ENCODE data around the gene TDRD9. TPM values are rescaled to one million over a fixed set of nuclear protein-coding genes. Genes with fewer than 3 reads are reported as not detected.

Gene TDRD9
- total and polyA plus RNA-seq, 2 donors from 2014 or later: 1.6 to 6.6 TPM

DNA sequence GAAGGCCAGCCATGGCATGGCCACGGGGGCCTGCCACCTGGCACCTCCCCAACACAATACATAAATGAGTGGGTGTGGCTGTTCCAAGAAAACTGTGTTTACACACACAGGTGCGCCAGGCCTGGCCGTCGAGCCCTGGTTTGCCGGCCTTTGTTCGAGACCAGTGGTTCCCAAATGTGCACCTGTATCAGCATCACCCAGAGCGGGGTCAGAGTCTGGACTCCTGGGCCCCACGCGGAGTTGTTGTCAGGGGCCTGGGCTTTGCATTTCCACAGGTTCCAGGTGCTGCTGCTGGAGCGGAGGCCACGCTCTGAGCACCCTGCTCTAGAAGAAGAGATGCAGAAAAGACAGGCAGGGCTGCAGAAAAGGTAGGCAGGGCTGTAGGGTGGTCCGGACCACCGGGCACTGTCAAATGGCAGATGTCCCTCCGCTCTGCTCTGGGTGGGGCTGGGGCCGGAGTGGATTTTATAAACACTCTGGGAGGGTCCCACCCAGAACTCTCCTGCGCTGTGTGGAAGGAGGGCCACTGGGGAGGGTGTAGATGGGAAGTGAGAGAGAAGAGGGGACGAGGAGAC, 153.1 kb downstream of the TDRD9 start:
- H3K4me3 ChIP-seq (ENCODE audit: low read length in 3 of 3): no peak overlapping the region
- H3K9ac ChIP-seq (ENCODE audit: low read length in 3 of 3): no peak overlapping the region
- peaks cover 3% of the 10 kb centered on the region for H3K27me3 ChIP-seq (ENCODE audit: control insufficient read depth, insufficient read depth, low read length)
- H3K9me3 ChIP-seq (ENCODE audit: control insufficient read depth in 2 of 3, insufficient read depth in 1 of 3, low read length in 3 of 3): no peaks in the 10 kb centered on the region
- no peak for FAIRE-seq
- peak in 1 of 5 donors; percentile 38 for DNase-seq
- peaks cover 0 to 2% (median 0%) of the 10 kb centered on the region in 3 donors for H3K4me1 ChIP-seq (ENCODE audit: control insufficient read depth in 2 of 3, insufficient read depth in 2 of 3, low read depth in 1 of 3, low read length in 3 of 3)
- TF ChIP-seq, protein P1, sequence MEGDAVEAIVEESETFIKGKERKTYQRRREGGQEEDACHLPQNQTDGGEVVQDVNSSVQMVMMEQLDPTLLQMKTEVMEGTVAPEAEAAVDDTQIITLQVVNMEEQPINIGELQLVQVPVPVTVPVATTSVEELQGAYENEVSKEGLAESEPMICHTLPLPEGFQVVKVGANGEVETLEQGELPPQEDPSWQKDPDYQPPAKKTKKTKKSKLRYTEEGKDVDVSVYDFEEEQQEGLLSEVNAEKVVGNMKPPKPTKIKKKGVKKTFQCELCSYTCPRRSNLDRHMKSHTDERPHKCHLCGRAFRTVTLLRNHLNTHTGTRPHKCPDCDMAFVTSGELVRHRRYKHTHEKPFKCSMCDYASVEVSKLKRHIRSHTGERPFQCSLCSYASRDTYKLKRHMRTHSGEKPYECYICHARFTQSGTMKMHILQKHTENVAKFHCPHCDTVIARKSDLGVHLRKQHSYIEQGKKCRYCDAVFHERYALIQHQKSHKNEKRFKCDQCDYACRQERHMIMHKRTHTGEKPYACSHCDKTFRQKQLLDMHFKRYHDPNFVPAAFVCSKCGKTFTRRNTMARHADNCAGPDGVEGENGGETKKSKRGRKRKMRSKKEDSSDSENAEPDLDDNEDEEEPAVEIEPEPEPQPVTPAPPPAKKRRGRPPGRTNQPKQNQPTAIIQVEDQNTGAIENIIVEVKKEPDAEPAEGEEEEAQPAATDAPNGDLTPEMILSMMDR (IDR thresholded peaks at IDR 0.05; ENCODE audit: borderline replicate concordance, extremely low read depth, insufficient read depth): no peak
- H3K27ac ChIP-seq (ENCODE audit: low read depth in 2 of 2, low read length in 2 of 2): no peak overlapping the region
- intact Hi-C loops (cut with DNase I): no loop called here
- H3K36me3 ChIP-seq (ENCODE audit: control insufficient read depth in 2 of 3, insufficient read depth in 3 of 3, low read length in 3 of 3): no peaks in the 10 kb centered on the region

DNA sequence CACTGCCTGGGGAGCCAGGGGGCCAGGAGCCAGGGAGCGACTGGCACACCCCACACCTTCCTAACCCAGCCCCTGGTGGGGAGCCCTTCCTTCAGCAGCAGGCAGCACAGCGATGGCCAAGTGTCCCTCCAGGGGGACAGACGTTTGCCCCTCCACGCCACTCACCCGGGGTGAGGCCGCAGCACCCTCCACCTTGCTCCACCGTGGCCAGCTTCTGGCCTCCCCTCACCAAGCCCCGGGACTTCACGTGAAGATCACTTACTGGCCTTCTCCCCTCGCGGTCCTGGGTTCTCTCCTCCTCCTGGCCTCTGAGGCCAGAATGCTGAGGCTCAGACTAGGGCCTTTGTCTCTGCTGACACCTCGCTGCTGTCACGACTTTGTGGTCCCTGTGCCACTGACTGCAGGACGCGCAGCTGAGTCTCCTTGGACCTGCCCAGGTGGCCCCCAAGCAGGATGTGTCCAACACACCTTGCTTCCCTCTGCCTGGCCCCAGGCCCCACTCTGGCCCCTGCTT, 153.8 kb downstream of the TDRD9 start:
- peaks cover 3% of the 10 kb centered on the region for H3K27me3 ChIP-seq (ENCODE audit: control insufficient read depth, insufficient read depth, low read length)
- DNase-seq: peak in 1 of 5 donors; percentile 36
- peaks cover 0 to 2% (median 0%) of the 10 kb centered on the region in 3 donors for H3K4me1 ChIP-seq (ENCODE audit: control insufficient read depth in 2 of 3, insufficient read depth in 2 of 3, low read depth in 1 of 3, low read length in 3 of 3)
- H3K9ac ChIP-seq (ENCODE audit: low read length in 3 of 3): no peak overlapping the region
- FAIRE-seq: no peak
- H3K27ac ChIP-seq (ENCODE audit: low read depth in 2 of 2, low read length in 2 of 2): no peak overlapping the region
- intact Hi-C loops (cut with DNase I): no loop called here
- no peaks in the 10 kb centered on the region for H3K9me3 ChIP-seq (ENCODE audit: control insufficient read depth in 2 of 3, insufficient read depth in 1 of 3, low read length in 3 of 3)
- no peak overlapping the region for H3K4me3 ChIP-seq (ENCODE audit: low read length in 3 of 3)
- H3K36me3 ChIP-seq (ENCODE audit: control insufficient read depth in 2 of 3, insufficient read depth in 3 of 3, low read length in 3 of 3): no peaks in the 10 kb centered on the region
- TF ChIP-seq, protein P1 (IDR thresholded peaks at IDR 0.05; ENCODE audit: borderline replicate concordance, extremely low read depth, insufficient read depth): no peak

DNA sequence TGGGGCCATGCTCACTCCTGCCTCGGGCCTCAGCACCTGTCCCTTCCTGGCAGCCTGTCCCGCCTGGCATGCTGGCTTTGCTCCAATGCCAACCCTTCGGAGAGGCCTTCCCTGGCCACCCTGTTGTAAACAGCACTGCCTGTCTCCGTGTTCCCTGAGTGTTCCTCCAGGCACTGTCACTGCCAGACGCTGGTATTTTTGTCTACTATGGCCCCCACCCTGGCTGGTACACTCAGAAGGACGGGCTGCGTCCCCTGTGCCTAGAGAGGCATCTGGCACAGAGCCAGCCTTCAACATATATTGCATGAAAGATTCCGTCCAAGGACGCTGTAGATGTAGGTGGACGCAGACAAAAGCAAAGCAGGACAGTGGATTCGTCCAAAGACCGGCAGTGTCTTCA, 154.6 kb downstream of the TDRD9 start:
- TF ChIP-seq, protein P1 (IDR thresholded peaks at IDR 0.05; ENCODE audit: borderline replicate concordance, extremely low read depth, insufficient read depth): no peak
- DNase-seq: peak in 1 of 5 donors; percentile 43
- H3K36me3 ChIP-seq (ENCODE audit: control insufficient read depth in 2 of 3, insufficient read depth in 3 of 3, low read length in 3 of 3): no peaks in the 10 kb centered on the region
- peaks cover 0 to 2% (median 0%) of the 10 kb centered on the region in 3 donors for H3K4me1 ChIP-seq (ENCODE audit: control insufficient read depth in 2 of 3, insufficient read depth in 2 of 3, low read depth in 1 of 3, low read length in 3 of 3)
- peaks cover 3% of the 10 kb centered on the region for H3K27me3 ChIP-seq (ENCODE audit: control insufficient read depth, insufficient read depth, low read length)
- no peak overlapping the region for H3K9ac ChIP-seq (ENCODE audit: low read length in 3 of 3)
- H3K9me3 ChIP-seq (ENCODE audit: control insufficient read depth in 2 of 3, insufficient read depth in 1 of 3, low read length in 3 of 3): no peaks in the 10 kb centered on the region
- no peak overlapping the region for H3K4me3 ChIP-seq (ENCODE audit: low read length in 3 of 3)
- intact Hi-C loops (cut with DNase I): no loop called here
- H3K27ac ChIP-seq (ENCODE audit: low read depth in 2 of 2, low read length in 2 of 2): no peak overlapping the region
- FAIRE-seq: no peak
